Stimulated activated CD8-positive, alpha-beta memory T cell treated with anti-CD3 and anti-CD28 coated beads, Interleukin-15, amount 100 ng/mL, for 48 hours (primary cell): ENCODE measurements around the gene TTC33.
"Not testable (repeated sequence)": the region's sequence is repeated elsewhere in the genome, so short reads cannot be mapped to it uniquely, and the experiment has no call there.

Experiments used
- DNase-seq, 2 donors: peaks; one replicate each; pipeline ENCODE4 v3.0.0-alpha.2; 2020; ENCODE audit warnings: low read depth in 2 of 2

The TTC33 gene

GRCh38 chr5:40720069-40720468 lies 35.7 kb downstream of the TTC33 start:
- no peak for DNase-seq

GRCh38 chr5:40717281-40717680 lies 38.5 kb downstream of the TTC33 start:
- no peak for DNase-seq

DNA sequence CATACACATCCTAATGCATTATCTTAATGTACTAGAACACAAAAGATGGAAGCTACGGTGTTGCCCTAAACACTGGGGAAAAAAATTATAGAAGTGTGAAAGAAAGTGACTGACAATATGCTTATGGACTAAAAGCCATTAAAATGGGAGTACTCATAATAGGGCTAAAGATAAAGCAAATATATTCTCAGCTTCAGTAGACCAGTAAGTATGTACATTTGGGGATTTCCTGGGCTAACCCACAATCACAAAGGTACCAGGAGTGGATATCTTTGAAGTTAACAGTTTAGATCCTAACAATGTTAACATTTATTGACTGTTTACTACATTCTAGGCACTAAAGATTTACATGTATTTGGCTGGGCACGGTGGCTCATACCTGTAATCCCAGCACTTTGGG lies 39.2 kb downstream of the TTC33 start:
- no peak for DNase-seq

DNA sequence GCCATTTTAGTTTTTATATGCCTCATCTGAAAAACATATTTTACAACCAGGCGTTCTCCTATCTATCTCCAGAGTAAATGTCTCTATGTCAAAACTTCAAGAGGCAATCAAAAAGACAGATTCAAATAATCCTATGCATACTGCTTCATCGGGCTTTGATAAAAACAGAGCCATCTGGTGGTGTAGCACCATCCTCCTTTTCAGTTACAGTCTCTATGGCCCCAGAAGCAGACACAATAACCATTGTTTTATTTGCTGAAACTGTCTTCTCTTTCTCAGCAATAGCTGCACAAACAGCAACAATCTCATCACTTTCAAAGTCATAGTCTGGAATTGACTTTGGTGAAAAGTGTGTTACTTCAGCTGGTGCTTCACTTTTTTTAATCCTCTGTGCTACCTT lies 39.8 kb downstream of the TTC33 start:
- DNase-seq, result no peak

- DNase-seq, result no peak
These were observed 41.8 kb downstream of the TTC33 start for GRCh38 chr5:40714001-40714400.

DNA sequence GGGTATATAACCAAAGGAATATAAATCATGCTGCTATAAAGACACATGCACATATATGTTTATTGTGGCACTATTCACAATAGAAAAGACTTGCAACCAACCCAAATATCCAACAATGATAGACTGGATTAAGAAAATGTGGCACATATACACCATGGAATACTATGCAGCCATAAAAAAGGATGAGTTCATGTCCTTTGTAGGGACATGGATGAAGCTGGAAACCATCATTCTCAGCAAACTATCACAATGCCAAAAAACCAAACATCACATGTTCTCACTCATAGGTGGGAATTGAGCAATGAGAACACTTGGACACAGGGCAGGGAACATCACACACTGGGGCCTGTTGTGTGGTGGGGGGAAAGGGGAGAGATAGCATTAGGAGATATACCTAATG lies 45.2 kb downstream of the TTC33 start:
- DNase-seq, result not testable (repeated sequence)

- not testable (repeated sequence) for DNase-seq
These were observed 50.3 kb downstream of the TTC33 start for GRCh38 chr5:40705484-40705883.

DNA sequence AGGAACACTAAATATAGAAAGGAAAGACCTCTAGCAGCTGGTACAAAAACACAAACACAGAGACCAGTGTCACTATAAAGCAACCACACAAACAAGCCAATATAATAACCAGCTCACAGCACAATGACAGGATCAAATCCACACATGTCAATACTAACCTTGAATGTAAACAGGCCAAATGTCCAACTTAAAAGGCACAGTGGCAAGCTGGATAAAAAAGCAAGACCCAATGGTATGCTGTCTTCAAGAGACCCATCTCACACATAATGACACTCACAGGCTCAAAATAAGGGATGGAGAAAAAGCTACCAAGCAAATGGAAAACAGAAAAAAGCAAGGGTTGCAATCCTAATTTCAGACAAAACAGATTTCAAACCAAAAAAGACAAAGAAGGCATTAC lies 53.7 kb downstream of the TTC33 start:
- DNase-seq, result not testable (repeated sequence)

- DNase-seq, result no peak
These were observed 55.5 kb downstream of the TTC33 start for GRCh38 chr5:40700116-40700782.

DNA sequence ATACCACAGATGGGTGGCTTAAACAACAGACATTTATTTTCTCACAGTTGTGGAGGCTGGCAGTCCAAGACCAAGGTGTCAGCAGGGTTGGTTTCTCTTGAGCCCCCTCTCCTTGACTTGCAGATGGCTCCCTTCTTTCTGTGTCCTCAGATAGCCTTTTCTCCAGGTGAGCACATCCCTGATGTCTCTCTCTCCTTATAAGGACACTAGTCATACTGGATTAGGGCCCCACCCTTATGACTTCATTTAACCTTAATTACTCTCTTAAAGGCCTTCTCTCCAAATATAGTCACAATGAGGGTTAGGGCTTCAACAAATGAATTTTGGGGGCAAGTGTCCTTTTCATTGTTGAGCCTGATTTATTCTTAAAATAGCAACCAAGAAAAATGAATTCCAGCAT lies 61.3 kb downstream of the TTC33 start:
- no peak for DNase-seq

- DNase-seq, result no peak
These were observed 63.9 kb downstream of the TTC33 start for GRCh38 chr5:40691894-40692293.

DNA sequence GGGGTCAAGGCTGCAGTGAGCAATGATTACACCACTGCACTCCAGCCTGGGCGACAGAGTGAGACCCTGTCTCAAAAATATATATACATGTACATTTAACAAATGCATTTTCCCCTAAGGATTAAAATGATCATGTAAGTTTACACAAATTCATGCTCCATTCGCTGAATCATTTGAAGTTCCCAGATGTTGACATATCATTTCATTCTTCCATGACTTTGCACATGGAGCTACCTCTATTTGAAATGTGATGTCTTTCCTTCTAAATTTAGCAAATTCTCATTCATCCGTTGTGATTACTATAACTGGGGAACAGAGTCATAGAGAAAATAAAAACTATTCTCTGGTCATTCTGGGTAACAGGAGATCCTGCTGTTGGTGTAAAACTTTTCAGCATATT lies 65.5 kb downstream of the TTC33 start:
- no peak for DNase-seq

- DNase-seq, result peak in 1 of 2 donors; percentile 49
These were observed 66.3 kb downstream of the TTC33 start for GRCh38 chr5:40689438-40689837.

DNA sequence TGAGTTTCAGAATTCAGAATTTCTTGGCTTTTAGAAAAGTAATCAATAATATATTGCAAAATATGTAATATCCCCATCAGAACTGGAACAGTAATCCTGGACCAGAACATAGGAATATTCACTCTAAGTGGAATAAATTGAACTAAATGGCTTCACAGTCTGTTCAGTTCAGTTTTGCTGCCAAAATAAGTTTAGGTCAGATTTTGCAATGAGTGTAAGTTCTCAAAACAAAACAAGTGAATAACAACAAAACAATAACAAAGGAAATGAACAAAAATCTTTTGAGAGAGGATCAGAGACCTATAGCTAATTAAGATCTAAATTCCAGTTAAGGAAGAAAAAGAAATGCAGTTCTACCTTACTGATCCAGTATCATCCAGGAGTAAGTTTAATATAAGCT lies 66.8 kb downstream of the TTC33 start:
- DNase-seq, result no peak

GRCh38 chr5:40688127-40688761 lies 67.5 kb downstream of the TTC33 start:
- peak; percentile 66 to 73 for DNase-seq

DNA sequence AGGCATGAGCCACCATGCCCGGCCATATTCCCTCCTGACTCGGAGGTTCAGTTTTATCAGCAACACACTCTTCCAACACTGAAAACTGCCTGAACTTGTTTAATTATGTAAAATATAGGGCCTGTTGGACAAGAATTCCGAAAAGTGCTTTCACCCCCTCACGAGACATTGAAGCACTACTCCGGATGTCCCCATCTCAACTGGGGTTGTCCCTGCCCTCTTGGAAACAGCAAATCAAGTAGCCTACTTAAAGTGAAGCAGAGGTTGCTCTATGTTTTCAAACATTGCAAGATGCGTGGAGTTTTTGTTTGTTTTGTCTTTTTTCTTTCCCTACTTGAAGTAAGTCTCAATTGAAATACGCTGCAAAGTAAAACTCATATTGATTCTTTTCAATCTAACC lies 68.4 kb downstream of the TTC33 start:
- no peak for DNase-seq

- DNase-seq, result no peak
These were observed 69.7 kb downstream of the TTC33 start for GRCh38 chr5:40685976-40686486.

- DNase-seq, result no peak
These were observed 70.6 kb downstream of the TTC33 start for GRCh38 chr5:40685193-40685592.

- no peak for DNase-seq
These were observed 72.5 kb downstream of the TTC33 start for GRCh38 chr5:40683305-40683704.

DNA sequence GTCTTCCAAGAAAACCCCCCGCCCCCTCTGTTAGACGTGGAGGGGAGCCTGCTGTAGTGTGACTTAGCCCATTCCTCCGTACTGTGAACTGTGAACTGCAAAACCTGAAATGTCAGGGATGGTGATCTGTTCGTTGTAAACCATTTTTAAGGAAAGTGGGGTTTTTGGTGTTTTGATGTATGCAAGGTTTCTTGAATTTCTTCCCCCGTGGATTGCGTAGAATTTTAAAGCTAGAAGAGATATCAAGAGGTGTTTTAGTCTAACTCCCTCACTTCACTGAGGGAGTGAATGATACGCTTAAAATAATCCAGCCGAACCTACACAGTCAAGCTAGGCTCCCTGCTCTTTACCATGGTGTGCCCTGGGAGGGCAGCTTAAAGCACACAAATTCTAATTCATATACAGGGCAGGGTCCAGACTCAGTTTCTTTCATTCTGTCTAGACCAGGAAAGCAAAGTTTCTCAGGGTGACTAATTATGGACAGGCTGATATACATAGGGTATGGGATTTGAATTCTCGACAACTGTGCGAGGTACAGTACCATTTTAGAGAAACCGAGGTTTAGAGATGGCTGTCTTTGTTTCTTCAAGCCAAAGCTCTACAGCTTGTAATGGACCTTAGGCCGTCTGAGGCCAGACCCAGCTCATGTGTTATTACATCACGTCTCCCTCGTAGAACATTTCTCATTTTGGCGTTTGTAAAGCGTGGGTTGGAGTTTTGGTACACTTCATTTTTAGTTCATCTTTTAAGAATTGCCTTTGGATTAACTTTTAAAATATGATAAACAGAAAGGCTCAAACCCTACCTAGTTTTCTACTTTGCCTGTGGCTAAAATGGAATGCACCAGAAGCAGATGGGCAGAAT lies 73.4 kb downstream of the TTC33 start:
- no peak for DNase-seq

GRCh38 chr5:40681363-40682153 lies 74.2 kb downstream of the TTC33 start:
- peak in 1 of 2 donors; percentile 43 for DNase-seq
